Uterus (tissue), 2 donors: ENCODE data around the gene CCDC177.

ENCODE experiments used
- CTCF ChIP-seq, 4 experiments: fragments of 200-600 bp in 2 of 4; fragments of 450-650 bp in 2 of 4; sonication (generic) in 2 of 4; IDR thresholded peaks; one replicate each; pipeline ENCODE4 v1.5.1; 2016 to 2019; ENCODE audit warnings: antibody characterized with exemption in 4 of 4, mild to moderate bottlenecking in 2 of 4, moderate library complexity in 1 of 4
- POLR2A ChIP-seq, 2 donors: fragments of 450-650 bp; IDR thresholded peaks; one replicate each; pipeline ENCODE4 v1.6.1; 2016; ENCODE audit warnings: antibody characterized with exemption in 2 of 2, mild to moderate bottlenecking in 1 of 2, moderate library complexity in 1 of 2

GRCh38 chr14:69610020-69610873 is 35.6 kb upstream of the CCDC177 start:
- TF ChIP-seq CTCF (IDR thresholded peaks at IDR 0.05) = no peak
- no peak for TF ChIP-seq POLR2A (IDR thresholded peaks at IDR 0.05)
